HG02981 (cell line): Measurements from ENCODE around the gene PLOD2.

Source experiments
- ATAC-seq: cut with Tn5 transposase; IDR thresholded peaks from one replicate; pipeline ENCODE4 v1.9.1; 2021; ENCODE audit warnings: mild to moderate bottlenecking, moderate library complexity; ENCODE audit not compliant: unreplicated experiment

PLOD2 gene

DNA sequence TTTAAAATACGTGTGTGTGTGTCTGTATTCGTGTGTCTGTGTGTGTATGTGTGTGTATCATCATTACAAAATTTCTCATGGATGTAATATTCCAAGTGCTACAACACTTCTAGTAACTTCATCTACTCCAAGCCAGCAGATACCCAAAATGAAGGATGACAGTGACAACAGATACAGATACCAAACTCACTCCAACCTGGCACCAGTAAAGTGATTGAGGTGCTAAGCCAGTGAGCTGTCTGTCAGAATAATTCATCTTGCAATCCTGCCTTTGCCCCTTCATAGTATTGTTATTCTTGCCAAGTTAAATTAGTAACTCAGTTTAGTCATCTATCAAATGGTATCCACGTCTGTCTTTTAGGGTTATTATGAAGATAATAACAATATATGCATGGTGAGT lies 58.1 kb downstream of the PLOD2 start:
- ATAC-seq, result no peak

DNA sequence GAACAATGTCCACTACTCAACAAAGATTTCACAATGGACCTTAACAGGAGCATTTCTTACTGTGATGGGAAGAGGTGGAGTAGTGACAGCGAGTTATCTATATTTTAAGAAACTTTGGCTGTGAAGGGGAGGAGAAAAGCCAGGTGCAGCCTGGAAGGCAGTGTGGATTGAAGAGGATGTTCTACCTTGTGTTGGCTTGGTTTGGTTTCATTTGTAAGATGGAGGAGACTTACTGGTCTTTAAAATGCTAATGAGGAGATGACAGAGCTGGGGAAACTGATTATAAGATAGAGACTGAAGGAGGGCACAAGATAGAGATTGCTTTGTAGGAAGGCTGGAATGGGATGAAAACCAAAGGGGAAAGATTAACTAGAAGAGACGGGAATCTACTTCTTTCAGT lies 59.4 kb downstream of the PLOD2 start:
- ATAC-seq, result no peak

DNA sequence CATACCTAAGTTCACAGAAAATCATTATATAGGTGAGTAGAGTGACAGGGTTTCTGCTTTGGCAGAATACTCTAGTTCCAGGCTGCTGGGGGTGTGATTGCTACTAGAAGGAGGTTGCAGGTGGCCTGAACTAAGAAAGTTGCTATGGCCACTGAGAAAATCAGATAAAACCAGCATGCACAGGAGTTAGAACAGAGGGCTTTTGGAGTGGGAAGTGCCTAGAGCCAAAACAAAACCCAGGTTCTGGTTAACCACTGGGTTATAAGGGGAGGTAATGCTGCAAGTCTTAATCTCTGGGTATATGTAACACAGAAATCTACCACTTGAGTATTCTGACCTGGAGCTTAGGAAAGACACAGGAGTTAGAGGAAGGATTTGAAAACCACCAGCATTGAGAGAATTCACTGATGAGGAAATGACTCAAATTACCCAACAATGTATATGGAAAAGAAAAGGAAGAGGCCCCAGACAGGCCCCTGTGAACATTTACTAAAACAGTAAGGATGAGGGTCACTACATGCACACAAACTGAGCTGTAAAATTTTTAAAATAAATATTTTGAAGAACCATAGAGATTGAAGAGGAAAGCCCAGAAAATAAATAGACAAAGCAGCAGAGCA lies 60.0 kb downstream of the PLOD2 start:
- no peak for ATAC-seq

DNA sequence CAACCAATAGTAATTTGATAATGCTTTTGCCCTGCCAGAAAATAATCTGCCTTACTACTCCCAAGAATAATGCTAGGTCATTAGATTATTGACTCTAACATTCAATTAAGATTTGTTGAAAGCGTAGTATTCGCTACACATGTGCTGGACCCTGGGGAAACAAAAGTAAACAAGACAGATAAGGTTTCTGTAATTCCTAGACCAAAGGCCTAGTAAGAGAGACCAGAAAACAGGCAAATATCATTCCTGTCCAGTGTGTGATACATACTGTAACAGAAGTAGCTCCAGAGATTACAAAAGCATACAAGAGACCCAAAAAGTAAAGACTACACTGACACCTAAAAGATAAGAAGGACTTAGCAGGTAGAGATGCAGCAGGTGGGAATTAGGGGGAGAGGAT lies 60.8 kb downstream of the PLOD2 start:
- ATAC-seq, result no peak

DNA sequence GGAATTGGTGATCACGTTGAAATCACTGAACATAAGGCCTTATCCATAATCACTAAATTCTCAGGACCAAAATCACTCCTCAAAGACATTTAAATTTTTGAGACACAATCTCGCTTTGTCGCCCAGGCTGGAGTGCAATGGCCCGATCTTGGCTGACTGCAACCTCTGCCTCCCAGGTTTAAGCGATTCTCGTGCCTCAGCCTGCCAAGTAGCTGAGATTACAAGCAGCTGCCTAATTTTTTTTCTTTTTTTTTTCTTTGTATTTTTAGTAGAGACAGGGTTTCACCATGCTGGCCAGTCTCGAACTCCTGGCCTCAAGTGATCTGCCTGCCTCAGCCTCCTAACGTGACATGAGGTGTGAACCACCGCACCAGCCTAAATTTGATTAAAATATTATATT lies 61.7 kb downstream of the PLOD2 start:
- no peak for ATAC-seq

DNA sequence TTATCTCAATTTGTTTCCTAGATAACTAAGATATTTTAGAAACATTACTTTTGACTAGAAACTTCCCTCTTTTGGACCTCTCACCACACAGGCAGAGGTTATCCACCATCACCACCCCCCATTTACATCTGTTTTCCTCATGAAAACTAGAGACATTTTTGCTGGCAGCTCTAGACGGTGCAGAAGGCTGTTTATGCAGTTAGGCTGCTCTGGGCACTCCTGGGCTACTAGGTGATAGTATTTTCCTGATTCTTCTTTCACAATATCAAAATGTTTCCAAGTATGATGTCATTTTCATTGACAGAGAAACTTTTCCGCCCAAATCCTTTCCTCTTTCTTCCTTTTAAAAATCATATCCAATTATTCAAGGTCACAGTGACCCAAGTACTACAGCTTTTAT lies 67.1 kb downstream of the PLOD2 start:
- no peak for ATAC-seq

DNA sequence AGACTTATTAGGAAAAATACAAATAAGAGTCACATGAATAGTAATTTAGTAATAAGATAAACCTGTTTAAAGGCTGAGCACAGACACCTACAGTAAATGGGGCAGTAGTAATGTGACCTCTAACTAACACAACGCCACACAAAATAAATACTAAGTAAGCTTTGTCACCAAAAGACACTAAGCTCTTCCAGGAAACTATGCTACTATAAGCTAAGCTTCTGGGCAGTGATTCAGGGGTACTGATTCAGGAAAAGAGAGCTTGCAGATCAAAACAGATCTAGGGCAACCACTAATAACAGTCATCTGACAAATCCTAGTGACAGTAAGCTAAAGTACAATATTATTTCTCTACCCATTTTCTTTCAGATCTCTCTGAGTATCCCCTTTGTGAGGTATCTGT lies 68.8 kb downstream of the PLOD2 start:
- no peak for ATAC-seq

DNA sequence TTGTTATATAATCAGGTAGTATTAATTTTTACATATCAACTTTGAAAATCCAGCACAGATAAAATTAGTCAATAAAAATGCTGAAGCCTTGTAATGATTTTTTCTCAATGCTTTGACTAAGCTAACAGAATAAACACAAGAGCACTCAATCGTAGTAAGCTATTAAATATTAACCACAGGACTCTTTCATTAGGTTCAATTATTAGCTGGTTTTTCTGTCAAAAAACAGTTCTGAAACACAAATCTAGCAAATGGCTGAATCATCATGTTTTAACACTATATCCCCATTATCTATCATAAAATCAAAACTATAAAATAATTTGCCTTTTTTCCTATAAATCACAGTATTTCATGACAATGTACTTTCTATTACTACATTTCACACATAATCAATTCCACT lies 69.6 kb downstream of the PLOD2 start:
- no peak for ATAC-seq

DNA sequence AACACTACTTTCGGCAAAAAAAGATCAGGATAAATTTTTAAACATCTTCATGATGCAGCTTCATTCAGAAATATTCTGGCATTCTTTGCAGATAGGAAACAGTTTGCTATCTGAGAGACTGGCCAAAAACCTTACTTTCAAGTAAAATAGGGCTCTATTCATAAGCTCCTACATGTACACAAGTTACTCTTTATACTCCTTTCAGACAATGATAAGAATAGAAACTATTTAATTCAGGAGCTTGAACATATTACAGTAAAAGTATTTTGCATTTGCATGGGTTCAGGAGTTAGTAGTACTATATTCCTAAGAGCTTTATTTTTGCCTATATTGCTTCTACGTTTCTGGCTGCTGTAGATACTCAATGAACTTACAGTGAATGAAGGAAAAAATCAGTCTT lies 70.5 kb downstream of the PLOD2 start:
- ATAC-seq, result no peak

DNA sequence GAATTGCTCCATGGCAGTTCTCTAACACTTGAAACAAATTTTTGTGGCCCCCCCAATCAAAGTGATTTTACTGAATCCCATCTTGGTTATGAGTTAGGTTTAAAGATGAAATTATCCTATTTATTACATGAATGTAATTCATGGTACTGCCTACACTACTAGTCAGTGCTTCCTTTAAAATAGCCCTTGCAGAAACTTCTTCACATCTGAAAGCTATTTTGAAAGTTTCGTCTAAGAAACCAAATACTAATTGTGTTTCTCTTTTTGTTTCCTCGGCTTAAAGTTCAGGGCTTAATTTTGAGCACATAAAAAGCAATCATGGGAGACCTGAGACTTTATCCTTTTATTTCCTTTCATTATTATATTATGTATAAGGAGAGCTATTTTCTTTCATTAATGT lies 72.1 kb downstream of the PLOD2 start:
- no peak for ATAC-seq

DNA sequence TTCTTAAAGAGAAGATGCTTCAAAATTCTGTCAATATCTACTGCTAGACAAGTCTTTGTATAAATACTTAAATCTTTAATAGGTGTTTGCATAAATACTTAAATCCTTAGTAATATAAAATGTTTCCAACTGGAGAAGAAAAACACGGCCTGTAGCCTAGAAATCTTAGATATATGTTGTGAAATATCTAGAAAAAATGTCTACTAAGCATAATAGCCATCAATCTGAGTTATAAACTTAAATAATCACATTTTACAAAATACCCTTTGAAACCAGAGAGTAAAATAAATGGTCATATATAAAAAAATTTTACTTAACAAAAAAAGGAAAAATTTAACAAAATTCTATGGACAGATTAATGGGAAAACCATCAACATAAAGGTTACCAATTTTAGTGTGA lies 73.9 kb downstream of the PLOD2 start:
- no peak for ATAC-seq

DNA sequence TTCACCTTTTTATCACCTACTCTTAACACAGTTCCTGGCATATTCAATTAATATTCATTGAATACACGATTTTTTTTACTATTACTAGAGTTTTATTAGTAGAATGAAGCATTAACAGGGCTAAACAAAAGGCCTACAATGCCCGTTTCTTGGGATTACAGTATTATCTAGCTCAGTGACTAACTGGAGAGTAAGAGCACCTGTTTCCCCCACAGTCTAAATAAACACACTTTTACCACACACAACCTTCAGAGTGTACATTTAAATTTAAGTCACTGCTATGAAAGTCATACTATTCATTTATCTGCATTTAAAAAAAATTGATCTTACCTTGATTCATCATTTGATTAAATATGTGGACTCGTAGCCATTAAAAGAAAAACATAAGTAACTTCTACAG lies 74.8 kb downstream of the PLOD2 start:
- ATAC-seq, result no peak

DNA sequence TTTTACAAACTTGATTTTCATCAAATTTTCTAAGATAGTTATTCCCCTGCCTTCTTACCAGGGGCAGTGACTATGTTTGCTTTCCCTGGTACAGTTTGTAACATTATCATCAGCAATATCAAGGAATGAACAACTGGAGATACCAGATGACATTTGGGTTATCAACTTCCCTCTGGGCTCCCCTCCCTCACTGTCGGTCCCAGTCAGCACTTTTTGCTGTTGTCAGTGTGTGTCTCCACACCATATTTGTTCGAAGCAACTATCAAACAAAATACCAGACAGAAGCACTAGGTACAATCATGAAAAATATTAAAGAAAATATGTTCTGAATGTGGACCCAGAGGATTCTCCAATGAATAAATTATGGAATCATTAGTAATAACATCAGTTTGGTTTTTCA lies 75.3 kb downstream of the PLOD2 start:
- ATAC-seq, result no peak

DNA sequence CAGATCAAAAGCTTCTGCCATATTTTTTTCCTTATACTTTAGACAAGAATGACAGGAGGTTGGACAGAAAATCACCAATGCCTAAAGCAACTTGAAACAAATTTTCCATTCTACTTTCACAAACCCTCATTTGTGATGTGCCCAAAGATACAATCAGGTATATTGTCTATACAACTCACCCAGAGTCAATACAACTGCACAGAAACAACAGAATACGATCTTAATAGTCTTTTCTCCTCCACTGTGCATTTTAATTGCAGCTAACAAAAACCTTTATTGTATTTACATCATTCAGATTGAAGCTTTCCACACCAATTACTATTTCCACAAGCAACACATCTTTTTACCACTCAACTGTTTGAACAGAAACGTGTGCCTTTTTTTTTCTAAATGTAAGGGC lies 80.4 kb downstream of the PLOD2 start:
- no peak for ATAC-seq

DNA sequence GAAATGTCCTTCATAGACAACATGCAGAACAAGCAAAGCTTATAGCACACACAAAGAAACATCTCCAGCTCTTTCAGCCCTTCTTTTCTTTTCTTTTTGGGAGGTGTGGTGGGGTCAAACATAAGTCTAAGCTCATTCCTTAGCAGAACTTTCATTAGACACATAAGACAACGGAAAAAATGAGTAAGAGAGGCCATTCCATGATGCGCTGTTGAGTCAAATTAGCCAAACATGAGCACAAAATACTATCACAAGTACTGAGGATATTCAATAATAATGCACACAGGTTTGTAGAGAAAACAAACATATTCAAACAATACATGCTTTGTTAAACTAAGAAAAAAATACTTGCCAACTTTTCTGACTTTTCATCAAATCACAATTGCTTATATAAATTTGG lies 83.0 kb downstream of the PLOD2 start:
- ATAC-seq, result no peak

DNA sequence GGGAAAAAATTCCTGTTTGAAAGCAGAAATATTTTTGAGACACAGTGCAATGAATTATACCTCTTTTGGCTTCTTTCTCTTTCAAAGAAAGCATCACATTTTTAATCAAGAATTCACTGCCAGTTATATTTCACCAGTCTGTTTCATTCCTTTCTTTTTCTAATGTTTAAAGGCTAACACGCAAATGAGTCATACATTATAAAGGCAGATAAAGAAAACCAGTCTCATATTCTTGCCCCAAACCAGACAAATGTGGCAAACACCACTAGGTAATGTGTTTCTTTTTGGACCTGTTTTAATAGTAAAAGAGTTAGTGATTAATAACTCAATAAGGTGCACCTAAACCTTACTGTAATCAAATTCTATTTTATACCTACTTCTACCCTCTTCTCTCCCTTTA lies 83.8 kb downstream of the PLOD2 start:
- no peak for ATAC-seq

DNA sequence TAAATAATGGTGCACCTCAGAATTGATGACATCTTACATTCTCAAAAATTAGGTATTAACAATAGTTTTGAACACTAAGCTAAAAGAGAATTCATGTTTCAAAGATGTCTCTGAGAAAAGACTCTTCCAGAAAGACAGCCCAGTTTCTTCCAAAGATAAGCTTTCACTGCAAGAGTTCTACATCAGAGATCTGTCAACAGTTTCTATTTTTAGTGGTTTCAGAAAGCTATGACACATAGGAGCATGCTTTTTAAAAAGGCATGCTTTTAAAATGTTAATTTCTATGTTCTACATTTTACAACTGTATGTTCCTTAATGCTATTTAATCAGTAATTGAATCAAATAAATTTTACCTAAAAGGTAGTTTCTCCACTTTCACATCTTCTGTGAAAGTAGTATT lies 88.2 kb downstream of the PLOD2 start:
- ATAC-seq, result no peak

DNA sequence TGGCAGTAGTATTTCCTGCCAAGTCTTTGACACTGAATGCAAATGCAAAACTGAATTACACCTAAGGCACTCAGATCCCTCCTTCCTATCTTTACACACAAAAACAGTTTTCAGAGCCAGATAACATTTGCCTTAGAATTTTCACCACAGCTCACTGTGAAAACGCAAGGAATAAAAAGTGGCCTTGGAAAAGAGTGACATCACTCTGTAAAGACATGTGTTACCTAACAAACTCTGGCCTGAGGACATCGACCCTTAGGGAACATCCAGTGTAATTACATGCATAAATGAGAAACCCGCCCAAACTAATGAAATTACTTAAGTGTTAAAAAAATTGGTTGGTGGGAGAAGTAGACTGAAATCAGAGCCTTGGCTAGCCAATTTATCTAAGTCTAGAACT lies 88.9 kb downstream of the PLOD2 start:
- no peak for ATAC-seq

DNA sequence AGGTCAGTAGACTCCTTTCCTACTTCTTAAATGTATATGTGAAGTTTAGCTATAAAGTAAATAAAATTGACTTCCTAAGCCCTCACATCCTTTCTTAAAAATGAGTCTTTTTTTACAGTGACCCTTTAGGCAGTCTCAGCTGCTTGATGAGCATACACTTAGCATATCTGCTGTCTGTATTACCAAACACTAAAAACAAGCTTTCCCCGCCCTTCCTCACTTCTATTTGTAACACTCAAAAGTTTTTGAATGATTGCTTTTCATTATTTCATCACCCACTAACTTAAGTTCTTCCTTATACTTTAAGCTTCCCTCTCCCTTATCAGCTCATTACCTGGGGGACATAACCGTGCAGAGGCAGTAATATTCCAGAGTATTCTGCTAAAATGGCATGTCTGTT lies 89.4 kb downstream of the PLOD2 start:
- no peak for ATAC-seq

DNA sequence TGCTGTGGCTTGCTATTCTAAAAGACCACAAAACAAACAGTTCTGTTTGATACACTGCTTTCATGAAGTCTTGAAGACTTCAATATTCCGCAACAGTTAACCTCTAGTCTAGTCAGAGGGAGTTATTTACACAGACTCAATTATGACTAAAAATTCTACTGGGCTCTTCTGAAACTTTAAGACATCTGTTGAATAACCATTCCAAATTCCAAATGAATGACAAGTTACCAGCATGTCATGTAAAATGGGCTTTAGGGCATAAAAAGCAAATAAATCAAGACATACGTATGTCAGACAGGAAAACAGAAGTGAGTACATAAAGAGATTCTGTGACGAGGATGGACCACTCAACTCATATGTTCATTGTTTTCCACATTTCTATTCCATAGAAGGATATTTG lies 93.9 kb downstream of the PLOD2 start:
- no peak for ATAC-seq

DNA sequence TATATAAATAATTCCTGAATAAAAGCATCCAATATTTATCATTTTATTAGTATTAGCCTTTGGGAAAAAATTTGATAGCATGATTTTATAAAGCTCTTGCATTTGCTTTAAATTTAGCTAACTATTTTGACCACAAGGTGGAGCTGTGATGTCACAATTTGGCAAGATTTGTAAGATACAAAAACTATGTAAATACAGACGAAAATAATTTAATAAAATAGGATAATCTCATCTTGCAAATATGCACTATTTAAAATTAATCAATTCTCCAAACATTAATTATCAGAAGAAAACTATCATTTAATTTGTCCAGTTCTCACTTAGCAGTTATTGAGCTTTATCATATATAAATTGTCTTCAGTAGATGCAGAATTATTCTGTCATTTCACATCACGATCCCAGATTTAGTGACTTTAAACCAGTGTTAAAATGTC lies 95.4 kb downstream of the PLOD2 start:
- no peak for ATAC-seq

DNA sequence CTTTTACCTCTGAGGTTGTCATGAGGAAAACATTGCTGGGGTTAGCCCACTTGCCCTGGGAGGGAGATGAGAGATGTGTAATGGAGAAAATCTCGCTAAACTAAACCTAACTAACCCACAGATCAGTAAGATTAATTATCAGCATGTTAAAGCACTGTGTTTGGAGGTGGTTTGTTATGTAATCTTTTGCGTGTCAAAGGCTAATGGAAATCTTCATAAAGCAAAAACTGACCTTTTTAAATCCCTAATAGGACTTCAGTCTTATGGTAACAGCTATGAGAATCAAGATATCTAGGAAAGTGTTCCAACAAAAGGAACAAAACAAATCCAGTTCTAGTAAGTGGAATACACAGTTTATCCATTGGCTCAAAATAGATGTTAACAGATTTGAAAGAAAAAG lies 102.7 kb downstream of the PLOD2 start:
- ATAC-seq, result no peak

DNA sequence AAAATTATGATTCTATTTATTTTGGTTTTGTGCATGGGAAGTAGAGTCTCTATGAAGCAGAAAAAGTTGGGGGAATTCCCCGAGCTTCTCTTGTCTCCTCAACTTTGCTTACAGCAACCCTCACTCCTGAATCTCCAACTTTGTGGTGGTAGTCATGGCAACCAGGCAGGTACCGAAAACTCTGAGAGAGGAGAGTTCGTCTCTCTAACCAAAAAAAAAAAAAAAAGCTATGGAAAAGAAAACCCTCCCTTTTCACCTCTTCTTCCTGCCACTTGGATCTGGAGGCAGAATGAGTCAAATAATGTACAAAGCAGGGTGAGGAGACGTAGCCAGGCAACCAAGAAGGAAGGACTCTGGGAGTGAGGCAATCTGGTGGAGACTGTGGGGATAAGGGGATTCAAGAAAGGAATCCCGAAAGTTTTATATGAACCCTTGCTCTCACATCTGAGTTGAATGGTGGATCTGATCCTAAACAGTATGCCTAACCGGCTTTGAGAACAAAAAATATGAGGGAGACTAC lies 108.1 kb downstream of the PLOD2 start:
- no peak for ATAC-seq
